Psoas muscle (tissue), 8 donors: ENCODE data around the gene BBS7. TPM values are rescaled to one million over a fixed set of nuclear protein-coding genes. Genes with fewer than 3 reads are reported as not detected.

Experiments
- ATAC-seq, 4 donors: fragments of 200-7000 bp; cut with Tn5 transposase; one replicate each; pipeline ENCODE4 v1.9.1; 2020; ENCODE audit warnings: moderate library complexity in 3 of 4, mild to moderate bottlenecking in 2 of 4
- DNase-seq, 2 donors: peaks; one replicate each; pipeline ENCODE4 v3.0.0-alpha.2; 2020
- H3K27ac ChIP-seq: fragments of 200-600 bp; one replicate; pipeline ENCODE4 v1.8.0; 2022
- H3K27me3 ChIP-seq, 3 donors: fragments of 200-600 bp in 1 of 3; one replicate each; pipeline versions ENCODE4 v1.6.1 to v1.8.0; 2013 to 2022; ENCODE audit warnings: low read length in 2 of 3, mild to moderate bottlenecking in 2 of 3, moderate library complexity in 1 of 3; ENCODE audit not compliant: insufficient read depth in 3 of 3
- H3K36me3 ChIP-seq, 2 donors: fragments of 200-600 bp in 1 of 2; one replicate each; pipeline versions ENCODE4 v1.6.1 to v1.8.0; 2013 to 2022; ENCODE audit warnings: low read depth in 1 of 2, mild to moderate bottlenecking in 1 of 2, moderate library complexity in 1 of 2; ENCODE audit not compliant: insufficient read depth in 1 of 2
- H3K4me1 ChIP-seq: fragments of 200-600 bp; one replicate; pipeline ENCODE4 v1.8.0; 2022
- H3K4me3 ChIP-seq: fragments of 200-600 bp; one replicate; pipeline ENCODE4 v1.8.0; 2022; ENCODE audit warnings: mild to moderate bottlenecking
- H3K9me3 ChIP-seq: fragments of 200-600 bp; one replicate; pipeline ENCODE4 v1.8.0; 2022
- CTCF ChIP-seq: fragments of 200-600 bp; IDR thresholded peaks from one replicate; pipeline ENCODE4 v1.8.0; 2022; ENCODE audit warnings: antibody characterized with exemption
- WGBS, 3 donors: extraction: QIAGEN DNeasy Blood & Tissue Kit; methylation state at CpG; one replicate each; pipeline versions ENCODE4 v1.1.6 to v1.1.7; 2013; 5-methylcytosine and 5-hydroxymethylcytosine counted together
- intact Hi-C, 2 donors: fragments of 100-400 bp; cut with DNase I; formaldehyde crosslinking; loops; one replicate each; pipeline versions ENCODE4 v1.11.0 to v1.14.2; 2022
- polyA plus RNA-seq, 3 donors: library from polyadenylated mRNA; stranded (reverse); fragments of 200-250 nt; gene quantifications; one replicate each; pipeline ENCODE4 v1.2.3, GENCODE V29; 2013
- total RNA-seq, 4 donors: library from RNA; stranded (reverse); fragmentation: NEBNext Ultra II Directional in 2 of 4; extraction: Animal tissue kit (Norgen Biotek cat#: 25700) in 2 of 4; gene quantifications; one replicate each; pipeline versions ENCODE4 v1.2.1 to v1.2.4, GENCODE V29; 2021 to 2023
- donor health status: healthy with polysubstance abuse.
- donor health status: DM: no; HTN: no; CAD: no; lungs with moderate emphysema.
- donor health status: Bipolar disorder and iron deficiency.
- donor health status: healthy.
- donor health status: DM: yes; HTN: yes; CAD: no.
- donor health status: DM: no; HTN: no; CAD: no.
- donor health status: DM: no; HTN: no; CAD: no.
- donor health status: DM: yes; HTN: yes; CAD: no.

The BBS7 gene
- total and polyA plus RNA-seq, 7 donors: 4.0 to 10.3 (median 5.3) TPM

GRCh38 chr4:121776610-121777401 lies 93.5 kb downstream of the BBS7 start:
- no peak for TF ChIP-seq CTCF
- Histone ChIP-seq H3K27me3 (peaks cover 4 to 8% (median 4%) of the 10 kb centered on the region in 3 donors), H3K4me3 (no peak overlapping the region), H3K36me3 (no peaks in the 10 kb centered on the region), H3K4me1 (no peaks in the 10 kb centered on the region), H3K9me3 (no peaks in the 10 kb centered on the region), H3K27ac (no peak overlapping the region)
- 67 to 72% (median 68%) methylated on average over 6 of the region's 6 CpGs for WGBS, 3 donors
- DNase-seq: no peak
- intact Hi-C loops: no loop called here
- ATAC-seq: no peak

Other genes with a start within 250 kb of the BBS7 start
- 100 to 1,000 TPM in 1 of 4 donors, 10 to 100 TPM in 3; 59.1 to 149 (median 84.5) TPM for gene ANXA5, start 173.5 kb downstream of the BBS7 start, total RNA-seq
- gene ANXA5, start 173.5 kb downstream of the BBS7 start, polyA plus RNA-seq: 100 to 1,000 TPM; 116 to 264 (median 194) TPM
- not detected for gene SMIM43, start 105.3 kb downstream of the BBS7 start, total RNA-seq
- gene SMIM43, start 105.3 kb downstream of the BBS7 start, polyA plus RNA-seq: under 1 TPM in 2 of 3 donors, not detected in 1; 0.03 TPM
- 10 to 100 TPM; 12.3 to 14.5 (median 13.4) TPM for gene EXOSC9, start 69.2 kb downstream of the BBS7 start, total RNA-seq
- 10 to 100 TPM; 18.4 to 28.5 (median 25.3) TPM for gene EXOSC9, start 69.2 kb downstream of the BBS7 start, polyA plus RNA-seq
- under 1 TPM; 0.18 to 0.46 (median 0.34) TPM for gene CCNA2, start 46.6 kb downstream of the BBS7 start, total RNA-seq
- gene CCNA2, start 46.6 kb downstream of the BBS7 start, polyA plus RNA-seq: under 1 TPM; 0.06 to 0.23 (median 0.21) TPM
- under 1 TPM in 3 of 4 donors, not detected in 1; 0.07 to 0.15 (median 0.11) TPM for gene TRPC3, start 81.6 kb upstream of the BBS7 start, total RNA-seq
- gene TRPC3, start 81.6 kb upstream of the BBS7 start, polyA plus RNA-seq: under 1 TPM; 0.04 to 0.08 (median 0.04) TPM